Renal cortical epithelial cell (primary cell): Measurements from ENCODE around the gene TIGAR. TPM values are rescaled to one million over a fixed set of nuclear protein-coding genes. Genes with fewer than 3 reads are reported as not detected.
A peak's percentile ranks its signal among the peaks of the same experiment; 100 is the strongest.

Source experiments
- DNase-seq: peaks from one replicate; pipeline ENCODE4 v3.0.0-alpha.2; 2011; ENCODE audit warnings: low read depth
- total RNA-seq: library from RNA; depleted of rRNA; stranded (reverse); fragments of >200 nt; gene quantifications from 2 replicates; pipeline ENCODE4 v1.2.3, GENCODE V29; 2014

The TIGAR gene, protein sequence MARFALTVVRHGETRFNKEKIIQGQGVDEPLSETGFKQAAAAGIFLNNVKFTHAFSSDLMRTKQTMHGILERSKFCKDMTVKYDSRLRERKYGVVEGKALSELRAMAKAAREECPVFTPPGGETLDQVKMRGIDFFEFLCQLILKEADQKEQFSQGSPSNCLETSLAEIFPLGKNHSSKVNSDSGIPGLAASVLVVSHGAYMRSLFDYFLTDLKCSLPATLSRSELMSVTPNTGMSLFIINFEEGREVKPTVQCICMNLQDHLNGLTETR
- 21.4 and 48.7 TPM in 2 replicates for total RNA-seq

DNA sequence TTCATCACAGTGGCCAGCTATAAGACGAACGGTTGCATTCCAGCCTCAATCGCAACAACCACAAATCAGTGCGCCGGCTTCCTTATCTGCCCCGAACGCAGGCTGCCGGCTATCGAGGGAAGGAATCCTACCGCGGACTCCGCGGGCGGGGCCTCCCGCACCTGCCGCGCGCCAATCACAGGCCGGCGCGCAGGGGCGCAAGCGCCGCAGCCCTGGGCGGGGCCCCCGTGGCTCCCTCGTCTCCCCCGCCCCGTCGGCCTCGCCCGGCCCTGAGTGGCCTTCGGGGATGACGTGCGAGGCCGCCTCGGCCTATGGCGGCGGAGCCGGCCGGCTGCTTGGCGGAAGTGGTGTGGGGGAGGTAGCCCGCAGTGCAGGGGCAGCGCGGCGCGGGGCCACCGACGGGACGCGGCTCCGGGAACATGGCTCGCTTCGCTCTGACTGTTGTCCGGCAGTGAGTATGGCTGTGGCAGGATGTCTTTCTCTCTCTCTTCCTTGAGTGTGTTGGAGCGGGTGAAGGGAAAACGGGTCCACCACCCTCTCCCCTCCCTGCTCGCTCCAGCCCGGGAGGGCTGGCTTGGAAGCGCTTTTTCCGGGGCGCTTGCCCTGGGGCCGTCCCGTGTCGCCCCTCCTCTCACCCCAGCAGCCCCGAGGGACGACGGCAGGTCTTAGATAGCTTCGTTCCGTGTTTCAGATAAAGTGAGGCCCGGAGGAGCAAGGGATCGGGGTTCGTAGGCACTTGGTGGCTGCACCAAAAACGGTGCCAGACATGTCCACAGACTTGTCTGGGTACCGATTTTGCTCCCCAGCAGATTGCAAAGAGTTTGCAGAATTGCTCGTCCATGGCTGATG lies at the start of gene TIGAR:
Gene TIGAR, plus strand, starts transcription at position 361 of the 849 bp plus-strand sequence. Its CDS starts 59 bp downstream, at position 420.
- peak; percentile 79 for DNase-seq

DNA sequence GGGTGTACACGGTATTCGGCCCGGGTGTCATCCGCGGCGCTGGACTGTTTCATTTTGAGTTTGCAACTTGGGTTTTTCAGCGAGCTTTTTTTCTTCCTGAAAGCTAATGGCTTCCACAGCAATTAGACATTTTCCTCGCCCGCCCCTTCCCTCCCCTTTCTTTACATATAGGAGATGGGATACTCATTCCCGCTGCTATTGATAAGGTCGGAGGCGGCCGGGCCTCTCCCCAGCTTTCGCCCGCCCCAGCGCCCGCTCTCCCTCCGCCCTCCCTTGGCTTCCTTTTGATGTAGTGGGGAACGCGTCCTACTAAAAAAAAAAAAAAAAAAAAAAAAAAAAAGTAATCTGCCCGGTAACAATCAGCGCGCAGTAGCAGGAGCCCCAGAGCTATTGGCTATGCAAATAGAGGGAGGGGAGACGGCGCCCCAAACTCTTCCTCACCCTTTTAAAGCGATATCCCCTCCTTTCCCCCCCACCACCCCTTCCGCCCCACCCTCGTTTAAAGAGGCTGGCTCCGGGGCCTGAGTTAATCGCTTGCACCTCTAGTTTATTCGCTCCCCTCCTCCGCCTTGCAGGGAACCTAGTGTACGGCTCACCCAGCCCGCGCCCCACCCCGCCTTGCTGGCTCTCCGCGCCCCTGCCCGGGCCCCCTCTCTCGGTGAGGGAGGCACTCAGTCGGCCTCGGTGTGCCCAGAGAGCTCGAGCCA lies 49.1 kb upstream of the TIGAR start:
- DNase-seq = peak; percentile 32

- no peak for DNase-seq
Measured at GRCh38 chr12:4272424-4273272, 48.4 kb upstream of the TIGAR start.

DNA sequence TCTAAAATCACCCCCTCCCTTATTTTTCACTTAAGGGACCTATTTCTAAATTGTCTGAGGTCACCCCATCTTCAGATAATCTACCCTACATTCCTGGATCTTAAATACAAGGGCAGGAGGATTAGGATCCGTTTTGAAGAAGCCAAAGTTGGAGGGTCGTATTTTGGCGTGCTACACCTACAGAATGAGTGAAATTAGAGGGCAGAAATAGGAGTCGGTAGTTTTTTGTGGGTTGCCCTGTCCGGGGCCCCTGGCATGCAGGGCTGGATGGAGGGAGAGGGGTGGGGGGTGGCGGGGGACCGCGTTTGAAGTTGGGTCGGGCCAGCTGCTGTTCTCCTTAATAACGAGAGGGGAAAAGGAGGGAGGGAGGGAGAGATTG lies 47.8 kb upstream of the TIGAR start:
- no peak for DNase-seq

DNA sequence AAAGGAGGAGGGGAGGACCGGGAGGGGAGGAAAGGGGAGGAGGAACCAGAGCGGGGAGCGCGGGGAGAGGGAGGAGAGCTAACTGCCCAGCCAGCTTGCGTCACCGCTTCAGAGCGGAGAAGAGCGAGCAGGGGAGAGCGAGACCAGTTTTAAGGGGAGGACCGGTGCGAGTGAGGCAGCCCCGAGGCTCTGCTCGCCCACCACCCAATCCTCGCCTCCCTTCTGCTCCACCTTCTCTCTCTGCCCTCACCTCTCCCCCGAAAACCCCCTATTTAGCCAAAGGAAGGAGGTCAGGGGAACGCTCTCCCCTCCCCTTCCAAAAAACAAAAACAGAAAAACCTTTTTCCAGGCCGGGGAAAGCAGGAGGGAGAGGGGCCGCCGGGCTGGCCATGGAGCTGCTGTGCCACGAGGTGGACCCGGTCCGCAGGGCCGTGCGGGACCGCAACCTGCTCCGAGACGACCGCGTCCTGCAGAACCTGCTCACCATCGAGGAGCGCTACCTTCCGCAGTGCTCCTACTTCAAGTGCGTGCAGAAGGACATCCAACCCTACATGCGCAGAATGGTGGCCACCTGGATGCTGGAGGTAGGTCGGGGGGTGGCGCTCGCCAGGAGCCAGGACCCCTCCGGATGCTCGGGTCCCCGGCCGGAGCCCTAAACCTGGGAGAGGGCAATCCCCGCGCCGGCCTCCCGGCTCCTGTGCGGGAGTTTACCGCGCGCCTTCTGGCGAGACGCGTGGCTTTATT lies 47.2 kb upstream of the TIGAR start, which contains the start of gene CCND2:
Gene CCND2, plus strand, starts transcription at position 111 of the 744 bp plus-strand sequence. Its CDS starts 279 bp downstream, at position 390.
- peak; percentile 19 for DNase-seq

- DNase-seq = no peak
Measured at GRCh38 chr12:4274396-4275015, 46.5 kb upstream of the TIGAR start.

DNA sequence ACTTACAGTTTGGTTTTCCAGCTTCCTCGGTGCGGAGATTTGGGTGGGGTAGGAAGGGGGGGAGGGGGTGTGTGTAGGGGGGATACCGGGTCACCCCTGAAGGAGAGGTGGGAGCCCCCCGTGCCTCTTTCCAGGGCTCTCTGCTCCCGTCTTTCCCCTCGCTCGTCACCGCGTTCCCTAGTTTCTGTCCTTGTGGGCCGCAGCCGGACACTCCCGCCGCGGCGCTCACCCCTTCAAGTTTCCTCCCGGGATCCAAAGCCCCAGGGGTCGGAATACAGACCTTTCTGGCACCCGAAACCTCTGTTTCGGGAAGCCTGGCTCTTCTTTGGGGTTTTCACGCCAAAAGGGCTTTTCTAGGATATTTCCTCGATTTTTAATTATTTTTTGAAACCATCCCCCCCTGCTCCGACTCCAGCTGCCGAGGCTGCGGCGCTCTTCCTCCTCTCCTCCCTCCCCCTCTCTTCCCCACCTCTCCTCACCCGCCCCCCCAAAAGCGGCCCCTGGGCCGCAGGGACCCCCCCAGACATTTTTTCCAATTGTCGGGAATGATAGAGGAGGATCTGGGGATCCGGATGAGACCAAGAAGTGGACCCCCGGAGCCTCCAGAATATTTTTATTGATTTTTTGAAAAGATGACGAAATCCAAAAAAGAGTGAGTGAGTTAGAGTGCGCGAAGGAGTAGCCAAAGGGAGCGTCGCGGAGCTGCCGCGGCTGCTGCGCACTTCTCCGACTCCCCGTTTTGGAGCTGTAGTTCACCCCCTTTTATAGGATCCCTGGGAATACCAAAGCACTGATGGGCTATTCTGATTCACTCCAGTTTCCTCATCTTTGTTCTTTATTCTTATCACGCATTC lies 45.8 kb upstream of the TIGAR start:
- DNase-seq = no peak

DNA sequence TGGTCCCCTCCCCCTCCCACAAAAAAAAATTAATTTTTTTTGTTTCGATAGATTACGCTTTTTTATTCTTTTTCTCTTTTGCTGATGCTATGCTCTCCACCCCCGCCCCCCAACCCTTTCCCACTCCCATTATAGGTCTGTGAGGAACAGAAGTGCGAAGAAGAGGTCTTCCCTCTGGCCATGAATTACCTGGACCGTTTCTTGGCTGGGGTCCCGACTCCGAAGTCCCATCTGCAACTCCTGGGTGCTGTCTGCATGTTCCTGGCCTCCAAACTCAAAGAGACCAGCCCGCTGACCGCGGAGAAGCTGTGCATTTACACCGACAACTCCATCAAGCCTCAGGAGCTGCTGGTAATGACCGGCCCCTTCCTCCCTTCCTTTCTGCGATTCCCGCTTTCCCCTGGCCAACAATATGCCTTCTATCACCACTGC lies 45.1 kb upstream of the TIGAR start:
- no peak for DNase-seq

DNA sequence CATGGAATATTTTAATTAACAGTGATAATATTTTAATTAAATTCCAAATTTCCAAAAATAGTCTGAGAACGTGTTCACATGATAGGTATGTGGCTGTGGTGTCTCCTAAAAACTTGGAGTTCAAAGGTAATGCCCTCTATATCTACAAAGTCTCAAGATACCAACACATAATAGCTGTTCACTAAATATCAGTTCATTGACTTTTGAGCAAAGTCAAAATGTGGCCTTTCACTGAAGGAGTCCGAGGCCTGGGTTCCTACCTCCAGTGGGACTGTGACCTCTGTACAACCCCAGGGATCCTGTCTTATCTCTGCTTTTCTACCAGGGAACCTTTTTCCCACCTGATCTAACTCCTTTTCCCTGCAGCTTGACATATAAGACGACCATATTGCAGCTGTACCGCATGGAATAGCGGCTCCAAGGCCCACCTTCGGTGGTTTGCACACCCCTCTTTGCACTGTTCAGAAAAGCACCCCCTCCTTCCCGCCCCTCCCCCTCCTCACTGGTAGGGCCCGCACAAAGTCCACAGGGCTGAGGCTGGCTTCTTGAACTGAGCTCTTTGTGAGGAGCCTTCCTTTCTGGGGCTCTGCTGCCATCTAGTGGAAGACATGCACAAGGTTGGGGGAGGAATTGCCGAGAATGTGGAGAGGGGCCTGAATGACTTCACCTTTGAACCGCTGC lies 44.3 kb upstream of the TIGAR start:
- peak; percentile 71 for DNase-seq

- DNase-seq = no peak
Measured at GRCh38 chr12:4277205-4277543, 43.8 kb upstream of the TIGAR start.

DNA sequence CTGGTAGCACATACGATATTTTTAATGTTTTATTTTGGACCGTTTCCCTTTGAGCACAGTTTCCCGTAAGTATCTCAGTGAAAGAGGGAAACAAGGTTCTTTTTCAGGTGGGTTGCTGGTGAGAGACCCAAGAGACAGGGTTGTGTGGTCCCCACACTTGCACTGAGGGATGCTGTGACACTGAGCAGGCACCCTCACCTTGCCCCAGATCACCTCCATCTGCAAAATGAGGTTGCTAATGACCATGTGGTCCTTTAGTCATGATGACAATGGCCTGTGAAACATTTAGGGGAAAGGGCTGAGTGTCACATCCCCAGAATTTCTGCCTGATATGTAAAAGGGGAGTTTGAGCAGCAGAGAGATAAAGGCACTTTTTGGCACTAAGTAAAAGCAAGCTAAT lies 43.2 kb upstream of the TIGAR start:
- no peak for DNase-seq

DNA sequence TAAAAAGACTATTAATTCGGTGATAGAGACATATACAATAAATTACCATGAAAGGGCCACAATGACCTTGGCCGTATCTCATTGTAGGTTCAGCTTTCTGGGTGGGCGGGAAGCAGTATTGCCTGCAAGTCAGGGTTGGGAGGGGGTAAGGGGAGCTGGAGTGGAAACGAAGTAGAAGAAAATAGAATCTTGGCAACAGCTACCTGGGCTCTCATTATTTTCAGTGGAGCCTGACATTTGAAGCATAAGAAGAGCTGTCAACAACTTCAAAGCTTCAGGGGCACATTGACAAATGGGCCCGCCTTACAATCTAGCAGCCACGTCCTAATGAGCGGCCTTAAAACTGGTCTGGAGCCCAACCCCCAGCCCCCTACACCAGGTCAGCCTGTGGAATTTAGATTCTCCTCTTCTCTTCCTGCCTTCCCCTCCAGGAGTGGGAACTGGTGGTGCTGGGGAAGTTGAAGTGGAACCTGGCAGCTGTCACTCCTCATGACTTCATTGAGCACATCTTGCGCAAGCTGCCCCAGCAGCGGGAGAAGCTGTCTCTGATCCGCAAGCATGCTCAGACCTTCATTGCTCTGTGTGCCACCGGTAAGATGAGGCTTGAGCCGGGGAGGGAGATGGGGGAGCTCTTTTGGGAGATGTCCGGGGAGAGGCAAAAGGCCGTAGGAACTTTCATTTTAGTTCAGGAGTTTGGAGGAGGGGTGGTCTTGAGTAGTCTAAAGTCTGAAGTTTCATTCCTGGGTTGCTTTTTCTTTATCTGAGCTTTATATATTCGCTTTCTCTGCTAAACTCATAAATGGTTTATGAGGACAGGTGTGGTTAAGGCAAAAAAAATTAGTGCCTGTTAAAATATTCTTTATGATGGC lies 42.5 kb upstream of the TIGAR start:
- no peak for DNase-seq

DNA sequence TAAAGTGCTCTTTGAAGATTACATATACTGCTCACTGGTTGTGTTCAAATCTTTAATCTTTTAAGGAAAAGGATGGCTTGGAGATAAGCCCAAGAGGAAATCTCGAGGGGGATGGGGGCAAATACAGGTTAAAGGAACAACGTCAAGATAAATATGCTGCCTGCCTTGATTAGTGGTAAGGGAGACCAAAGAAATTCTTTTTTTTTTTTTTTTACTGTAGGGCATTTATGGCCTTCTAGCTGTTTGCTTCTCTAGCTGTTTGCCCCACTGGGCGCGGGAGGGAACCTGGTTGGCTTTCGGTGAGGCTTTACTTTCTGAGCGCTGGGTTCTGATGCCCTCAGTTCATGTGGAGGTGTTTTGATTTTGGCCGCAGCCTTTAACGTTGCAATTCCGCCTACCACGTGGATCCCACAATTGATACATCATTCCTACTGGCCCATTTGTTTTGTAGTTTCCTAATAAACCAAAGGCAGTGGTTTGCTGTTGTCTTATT lies 41.8 kb upstream of the TIGAR start:
- DNase-seq = no peak

DNA sequence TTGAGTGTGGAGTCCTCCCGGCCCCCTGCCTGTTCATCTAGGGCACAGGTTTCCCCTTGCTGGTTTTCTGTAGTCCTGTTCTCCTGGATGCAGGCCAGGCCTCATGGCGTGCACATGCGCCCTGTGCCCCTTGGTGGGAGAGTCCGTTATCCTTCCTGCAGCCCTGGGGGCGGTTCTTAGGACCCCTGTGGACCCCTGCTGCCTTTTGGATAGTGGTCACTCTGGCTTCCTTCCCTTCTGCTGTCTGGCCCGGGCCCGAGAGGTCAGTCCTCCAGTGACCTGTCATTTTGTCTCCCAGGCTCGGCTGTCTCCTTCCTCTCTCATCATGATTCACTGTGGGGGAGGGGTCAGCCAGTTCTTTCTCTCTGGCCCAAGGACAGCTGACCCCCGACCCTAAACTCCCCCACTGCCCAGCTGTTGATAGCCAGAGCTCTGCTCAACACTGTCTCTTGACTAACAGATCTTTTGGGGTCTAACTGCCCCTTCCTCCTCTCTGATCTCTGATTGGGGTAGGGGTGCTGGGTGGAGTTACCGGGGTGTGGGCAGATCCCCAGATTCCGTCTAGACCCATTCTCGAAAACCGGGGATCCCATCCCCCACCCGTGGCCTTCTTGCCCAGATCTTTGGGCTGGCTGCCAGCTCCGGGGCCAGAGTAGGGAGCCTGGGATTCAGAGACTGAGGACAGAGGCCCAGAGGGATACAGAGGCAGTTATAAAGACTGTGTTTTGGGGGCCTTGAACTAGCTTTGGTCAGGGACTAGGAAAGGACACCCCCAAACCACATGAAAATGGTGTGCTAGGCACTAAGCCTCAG lies 40.5 kb upstream of the TIGAR start:
- DNase-seq = no peak

- no peak for DNase-seq
Measured at GRCh38 chr12:4281173-4281654, 39.8 kb upstream of the TIGAR start.

DNA sequence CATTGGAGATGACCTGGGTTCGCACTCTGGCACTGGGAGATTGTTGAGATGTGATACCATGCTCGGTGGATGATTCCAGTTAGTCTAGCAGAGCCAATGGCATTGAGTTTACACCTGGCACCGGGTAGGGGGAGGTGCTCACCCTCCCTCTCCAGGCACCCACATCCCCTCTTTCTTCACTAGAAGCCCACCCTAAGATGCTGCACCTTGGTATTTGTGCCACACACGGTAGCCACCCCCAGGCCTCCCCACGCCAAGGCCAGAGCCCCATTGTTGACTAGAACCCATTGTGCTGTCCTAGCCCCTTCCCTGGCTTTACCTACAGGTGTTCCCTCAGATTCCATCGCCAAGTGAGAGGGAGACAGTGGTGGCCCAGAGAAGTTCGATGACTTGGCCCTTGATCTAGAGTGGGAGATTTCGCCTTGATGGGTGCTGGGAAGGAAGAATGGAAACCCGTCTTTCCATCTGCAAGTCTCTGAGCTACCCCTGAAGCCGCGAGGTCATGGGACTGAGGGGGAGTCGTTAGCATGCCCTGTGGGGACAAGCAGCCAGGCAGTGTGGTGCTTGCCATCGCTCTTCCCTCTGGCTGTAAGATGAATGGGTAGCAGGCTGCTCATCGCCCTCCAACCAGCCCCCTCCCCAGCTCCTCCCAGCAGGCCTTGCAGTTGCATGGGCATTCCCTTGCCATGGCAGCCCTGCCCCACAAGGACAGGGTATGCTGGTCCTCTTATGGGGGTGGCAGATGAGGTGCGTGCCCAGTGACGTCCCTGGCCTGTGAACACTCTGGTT lies 38.7 kb upstream of the TIGAR start:
- DNase-seq = no peak
